ENCODE data around the gene DSG4.

- no peak for TF ChIP-seq CTCF (conservative IDR thresholded peaks at IDR 0.05; ENCODE audit: low read depth, low read length)
- no peak for TF ChIP-seq EZH2 (IDR thresholded peaks at IDR 0.05; ENCODE audit: borderline replicate concordance, low read depth, low read length, poor library complexity, severe bottlenecking)
Observed at GRCh38 chr18:31354990-31355389, 21.6 kb upstream of the DSG4 start.

All from A673 (cell line).